A673 (cell line): ENCODE measurements around the gene JRKL. TPM values are rescaled to one million over a fixed set of nuclear protein-coding genes. Genes with fewer than 3 reads are reported as not detected.
A peak's percentile ranks its signal among the peaks of the same experiment; 100 is the strongest.

Experiments
- BruUV-seq: library from RNA; stranded (reverse); fragments of 400-500 nt; replicated peaks from 2 replicates; lab custom pipeline; 2021; lab: Mats Ljungman, UMichigan
- CTCF ChIA-PET: fragments of 300-600 bp; sonication (Branson Sonifier 250); formaldehyde crosslinking; loops from one replicate; lab custom pipeline; 2022; ENCODE audit warnings: antibody characterized with exemption; lab: Charles Lee
- POLR2A ChIA-PET: fragments of 300-600 bp; sonication (Branson Sonifier 250); formaldehyde crosslinking; loops from one replicate; lab custom pipeline; 2022; ENCODE audit warnings: antibody characterized with exemption; ENCODE audit not compliant: low non-redundant PET; lab: Charles Lee
- DNase-seq: peaks from one replicate; pipeline ENCODE4 v3.0.0-alpha.2; 2015; ENCODE audit warnings: low spot score
- H3K27ac ChIP-seq: fragments of 200-600 bp; sonication (generic); 2 replicates; pipeline ENCODE4 v1.5.1; 2016; ENCODE audit warnings: mixed run types, low read depth, mild to moderate bottlenecking, mixed read lengths, antibody characterized with exemption, low read length; ENCODE audit not compliant: poor library complexity, severe bottlenecking
- H3K27me3 ChIP-seq: fragments of 200-600 bp; sonication (generic); replicated peaks from 2 replicates; pipeline ENCODE4 v1.6.1; 2017; ENCODE audit warnings: mixed run types, low read depth, mild to moderate bottlenecking, mixed read lengths, antibody characterized with exemption, low read length; ENCODE audit not compliant: insufficient read depth, poor library complexity
- H3K36me3 ChIP-seq: fragments of 200-600 bp; sonication (generic); 2 replicates; pipeline ENCODE4 v1.6.1; 2016; ENCODE audit warnings: mixed run types, mild to moderate bottlenecking, mixed read lengths, antibody characterized with exemption, low read length; ENCODE audit not compliant: insufficient read depth, poor library complexity, severe bottlenecking
- H3K4me1 ChIP-seq: fragments of 200-600 bp; sonication (generic); 2 replicates; pipeline ENCODE4 v1.6.1; 2017; ENCODE audit warnings: mixed run types, mild to moderate bottlenecking, mixed read lengths, antibody characterized with exemption, low read length; ENCODE audit not compliant: insufficient read depth, poor library complexity, severe bottlenecking
- H3K4me3 ChIP-seq: fragments of 200-600 bp; sonication (generic); 2 replicates; pipeline ENCODE4 v1.5.1; 2016; ENCODE audit warnings: low read depth, mixed run types, mild to moderate bottlenecking, mixed read lengths, low read length; ENCODE audit not compliant: poor library complexity, severe bottlenecking
- H3K9me3 ChIP-seq: fragments of 200-600 bp; sonication (generic); 2 replicates; pipeline ENCODE4 v1.6.1; 2016; ENCODE audit warnings: mixed run types, low read depth, mild to moderate bottlenecking, mixed read lengths, antibody characterized with exemption, low read length; ENCODE audit not compliant: poor library complexity, severe bottlenecking
- EZH2 ChIP-seq: fragments of 200-600 bp; sonication (generic); IDR thresholded peaks from 2 replicates; pipeline ENCODE4 v1.6.1; 2017; ENCODE audit warnings: borderline replicate concordance, low read depth, mild to moderate bottlenecking, mixed read lengths, antibody characterized with exemption, low read length; ENCODE audit not compliant: poor library complexity, severe bottlenecking
- intact Hi-C: fragments of 100-400 bp; cut with micrococcal nuclease; formaldehyde crosslinking; loops from one replicate; pipeline ENCODE4 v1.10.0; 2022; ENCODE audit not compliant: unreplicated experiment
- total RNA-seq: library from RNA; stranded (reverse); gene quantifications from 2 replicates; pipeline ENCODE4 v1.2.3, GENCODE V29; 2021
- TF ChIP-seq, protein P1 (sequence below): fragments of 300-800, 200-600 bp; sonication (generic); conservative IDR thresholded peaks from 2 replicates; pipeline ENCODE4 v1.5.1; 2017; ENCODE audit warnings: low read depth, mild to moderate bottlenecking, antibody characterized with exemption, low read length, moderate library complexity, mixed read lengths

The JRKL gene
- total RNA-seq, 1 experiment from 2014 or later: 11.0 TPM

DNA sequence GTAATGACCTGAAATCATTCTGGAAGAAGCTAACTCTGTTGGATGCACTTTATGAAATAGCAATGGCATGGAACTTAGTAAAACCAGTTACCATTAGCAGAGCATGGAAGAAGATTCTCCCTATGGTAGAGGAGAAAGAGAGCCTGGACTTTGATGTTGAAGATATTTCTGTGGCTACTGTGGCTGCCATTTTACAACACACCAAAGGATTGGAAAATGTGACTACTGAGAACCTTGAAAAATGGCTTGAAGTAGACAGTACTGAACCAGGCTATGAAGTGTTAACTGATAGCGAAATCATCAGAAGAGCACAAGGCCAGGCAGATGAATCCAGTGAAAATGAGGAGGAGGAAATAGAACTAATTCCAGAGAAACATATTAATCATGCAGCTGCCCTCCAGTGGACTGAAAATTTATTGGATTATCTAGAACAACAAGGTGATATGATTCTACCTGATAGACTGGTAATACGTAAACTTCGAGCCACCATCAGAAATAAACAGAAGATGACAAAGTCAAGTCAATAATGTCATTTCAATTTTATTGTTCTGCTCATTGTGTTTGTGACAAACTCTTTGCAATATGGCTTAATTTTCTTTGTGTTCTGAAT is 2.0 kb downstream of the JRKL start:
- intact Hi-C loops: loop anchor here (2.0 to 5.0 kb wide), 5 partner anchors 155 to 603 kb away; partner anchors contain the start of genes FAM76B and MTMR2
- Histone ChIP-seq H3K27me3 (no peaks in the 10 kb centered on the region), H3K36me3 (no peaks in the 10 kb centered on the region), H3K4me3 (no peak overlapping the region), H3K9me3 (no peaks in the 10 kb centered on the region), H3K4me1 (peaks cover 17% of the 10 kb centered on the region), H3K27ac (no peak overlapping the region)
- DNase-seq: no peak
- ChIA-PET CTCF (no interaction called here), POLR2A (no interaction called here)
- TF ChIP-seq EZH2: no peak
- TF ChIP-seq, protein P1, sequence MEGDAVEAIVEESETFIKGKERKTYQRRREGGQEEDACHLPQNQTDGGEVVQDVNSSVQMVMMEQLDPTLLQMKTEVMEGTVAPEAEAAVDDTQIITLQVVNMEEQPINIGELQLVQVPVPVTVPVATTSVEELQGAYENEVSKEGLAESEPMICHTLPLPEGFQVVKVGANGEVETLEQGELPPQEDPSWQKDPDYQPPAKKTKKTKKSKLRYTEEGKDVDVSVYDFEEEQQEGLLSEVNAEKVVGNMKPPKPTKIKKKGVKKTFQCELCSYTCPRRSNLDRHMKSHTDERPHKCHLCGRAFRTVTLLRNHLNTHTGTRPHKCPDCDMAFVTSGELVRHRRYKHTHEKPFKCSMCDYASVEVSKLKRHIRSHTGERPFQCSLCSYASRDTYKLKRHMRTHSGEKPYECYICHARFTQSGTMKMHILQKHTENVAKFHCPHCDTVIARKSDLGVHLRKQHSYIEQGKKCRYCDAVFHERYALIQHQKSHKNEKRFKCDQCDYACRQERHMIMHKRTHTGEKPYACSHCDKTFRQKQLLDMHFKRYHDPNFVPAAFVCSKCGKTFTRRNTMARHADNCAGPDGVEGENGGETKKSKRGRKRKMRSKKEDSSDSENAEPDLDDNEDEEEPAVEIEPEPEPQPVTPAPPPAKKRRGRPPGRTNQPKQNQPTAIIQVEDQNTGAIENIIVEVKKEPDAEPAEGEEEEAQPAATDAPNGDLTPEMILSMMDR: peak; percentile 28; the same call in 1 of the 2 replicates
- BruUV-seq: no TSS peak

DNA sequence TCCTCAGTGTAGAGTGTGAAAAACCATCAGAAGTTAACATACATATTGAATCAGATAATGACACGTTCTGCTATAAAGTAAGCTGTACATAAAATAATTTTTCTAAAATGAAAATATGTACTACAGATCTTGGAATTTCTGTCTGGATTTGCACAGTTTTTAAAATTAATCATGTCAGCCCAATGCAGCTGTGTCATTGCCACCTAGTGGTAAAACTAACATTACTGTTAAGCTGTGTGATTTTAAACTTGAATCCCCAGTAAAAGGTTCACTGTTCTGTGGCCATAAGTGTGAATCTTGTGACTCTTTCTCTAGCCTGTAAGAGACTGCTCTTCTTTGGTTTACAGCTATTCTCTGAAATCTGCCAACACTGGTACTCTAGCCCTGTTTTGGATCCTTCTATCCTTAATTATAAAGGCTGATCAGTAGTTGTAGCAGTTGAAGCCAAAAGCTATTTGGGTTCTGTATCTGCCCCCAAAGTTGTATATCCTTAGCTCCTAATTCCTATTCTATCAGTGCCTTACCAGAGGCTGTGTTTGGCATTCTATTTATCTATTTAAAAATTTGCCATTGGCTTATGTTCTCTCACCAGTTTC is 4.0 kb downstream of the JRKL start:
- CTCF ChIA-PET: interaction anchor here (0.5 to 2.6 kb wide), 9 partner anchors 31 to 604 kb away, joined by 3 to 33 read pairs (median 4); partner anchors contain the start of genes FAM76B and MAML2
- peak; percentile 73 for DNase-seq
- no peak overlapping the region for H3K4me3 ChIP-seq
- peaks cover 8% of the 10 kb centered on the region for H3K4me1 ChIP-seq
- POLR2A ChIA-PET: no interaction called here
- TF ChIP-seq EZH2: no peak
- TF ChIP-seq, protein P1: peak; percentile 94
- intact Hi-C loops: loop anchor here (1.0 to 5.0 kb wide), 6 partner anchors 157 to 605 kb away; partner anchors contain the start of genes FAM76B and MTMR2
- H3K9me3 ChIP-seq: no peaks in the 10 kb centered on the region
- H3K36me3 ChIP-seq: no peaks in the 10 kb centered on the region
- H3K27ac ChIP-seq: no peak overlapping the region
- no TSS peak for BruUV-seq
- no peaks in the 10 kb centered on the region for H3K27me3 ChIP-seq

GRCh38 chr11:96394773-96395172 is 5.0 kb downstream of the JRKL start:
- ChIA-PET POLR2A (no interaction called here), CTCF (interaction anchor here (0.6 to 2.6 kb wide), 4 partner anchors 340 to 559 kb away, joined by 5 to 33 read pairs (median 20); no protein-coding TSS in a partner anchor)

More at GRCh38 chr11:96394773-96395172, 5.0 kb downstream of the JRKL start:
- Histone ChIP-seq H3K4me3 (no peak overlapping the region), H3K27me3 (no peaks in the 10 kb centered on the region), H3K9me3 (no peaks in the 10 kb centered on the region), H3K4me1 (peaks cover 8% of the 10 kb centered on the region), H3K27ac (no peak overlapping the region), H3K36me3 (no peaks in the 10 kb centered on the region)
- no peak for DNase-seq
- intact Hi-C loops: loop anchor here (1.0 to 5.0 kb wide), 5 partner anchors 157 to 558 kb away; partner anchors contain the start of gene MTMR2
- TF ChIP-seq, protein P1: no peak
- no peak for TF ChIP-seq EZH2
- BruUV-seq: no TSS peak
